GM04504 (cell line): ENCODE measurements around the gene HIRA.
A peak's percentile ranks its signal among the peaks of the same experiment; 100 is the strongest.
"Not testable (repeated sequence)": the region's sequence is repeated elsewhere in the genome, so short reads cannot be mapped to it uniquely, and the experiment has no call there.

Source experiments
- DNase-seq: peaks from one replicate; pipeline ENCODE4 v3.0.0-alpha.2; 2012; ENCODE audit warnings: low read depth

HIRA gene

GRCh38 chr22:19440411-19441195, 9.1 kb upstream of the HIRA start:
- DNase-seq = no peak

GRCh38 chr22:19438298-19438697, 6.8 kb upstream of the HIRA start:
- DNase-seq = no peak

- not testable (repeated sequence) for DNase-seq
Measured at GRCh38 chr22:19436444-19437161, 5.1 kb upstream of the HIRA start.

GRCh38 chr22:19434829-19435580, 3.5 kb upstream of the HIRA start:
- DNase-seq = no peak

GRCh38 chr22:19434401-19434800, 2.9 kb upstream of the HIRA start:
- DNase-seq = no peak

DNA sequence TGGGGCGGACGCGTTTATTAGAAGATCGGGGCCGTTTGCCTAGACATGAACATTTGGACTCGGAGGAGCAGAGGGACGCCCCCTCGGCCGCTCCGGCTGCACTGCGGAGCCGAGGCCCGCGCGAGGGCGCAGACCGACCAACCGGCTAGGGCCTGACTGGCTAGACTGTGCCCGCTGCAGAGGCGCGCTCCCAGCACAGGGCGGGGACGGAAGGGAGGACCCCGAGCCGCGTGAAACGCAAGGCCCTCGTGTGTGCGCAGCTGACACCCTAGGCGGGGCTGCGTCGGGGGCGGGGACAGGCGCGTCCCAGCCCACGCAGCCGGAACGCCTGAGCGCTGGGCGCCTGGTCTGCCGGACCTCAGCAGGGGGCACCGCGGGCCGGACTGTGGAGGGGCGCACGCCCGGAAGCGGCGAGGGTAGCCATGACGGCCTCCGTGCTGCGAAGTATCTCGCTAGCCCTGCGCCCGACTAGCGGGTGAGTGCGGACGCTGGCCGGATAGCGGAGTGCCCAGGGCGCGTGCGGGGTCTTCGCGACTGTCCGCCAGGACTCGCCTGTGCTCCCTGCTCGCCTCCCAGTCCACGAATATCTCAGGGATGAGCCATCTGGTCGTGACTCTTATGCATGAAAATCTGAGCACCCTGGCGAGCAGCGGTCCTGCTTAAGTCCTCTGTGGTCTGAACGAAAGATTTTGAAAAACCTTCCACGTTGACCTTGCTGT, 759 bp upstream of the HIRA start, which contains the start of gene MRPL40:
Gene MRPL40 (plus strand): TSS at position 413 of the 719 bp plus-strand sequence. CDS start 10 bp downstream, at position 423.
- peak; percentile 83 for DNase-seq

- no peak for DNase-seq
Measured at GRCh38 chr22:19430890-19431541, 517 bp downstream of the HIRA start.

GRCh38 chr22:19429950-19430889, 1.3 kb downstream of the HIRA start:
- DNase-seq = no peak

DNA sequence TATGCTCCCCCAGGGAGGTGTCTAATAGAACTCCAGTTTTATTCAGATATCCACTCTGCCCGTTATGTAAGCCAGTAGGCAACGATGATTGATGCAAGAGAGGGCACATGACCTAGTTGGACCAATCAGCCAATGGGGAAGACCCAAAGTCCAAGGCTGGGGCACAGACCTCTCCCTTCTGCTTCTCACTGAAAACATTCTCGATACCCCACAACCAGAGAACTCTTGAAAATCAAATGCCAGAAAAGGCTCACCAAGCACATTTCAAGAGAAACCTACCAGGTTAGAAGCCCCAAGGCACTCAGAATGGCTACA, 7.4 kb downstream of the HIRA start:
- DNase-seq = no peak

GRCh38 chr22:19422440-19423301, 8.9 kb downstream of the HIRA start:
- no peak for DNase-seq

DNA sequence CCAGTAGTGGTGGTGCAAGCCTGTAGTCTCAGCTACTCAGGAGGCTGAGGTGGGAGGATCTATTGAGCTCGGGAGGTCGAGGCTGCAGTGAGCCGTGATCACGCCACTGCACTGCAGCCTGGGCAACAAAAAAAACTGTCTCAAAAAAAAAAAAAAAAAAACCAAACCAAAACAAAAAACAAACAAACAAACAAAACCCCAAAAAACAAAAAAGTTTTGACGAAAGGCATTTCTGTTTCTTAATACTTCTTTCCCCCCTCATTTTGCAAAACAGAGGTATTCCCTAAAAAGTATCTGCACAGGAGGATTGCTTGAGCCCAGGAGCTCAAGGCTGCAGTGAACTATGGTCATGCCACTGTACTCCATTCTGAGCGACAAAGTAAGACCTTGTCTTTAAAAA, 11.2 kb downstream of the HIRA start:
- DNase-seq = no peak

- no peak for DNase-seq
Measured at GRCh38 chr22:19419464-19420178, 11.9 kb downstream of the HIRA start.

- DNase-seq = no peak
Measured at GRCh38 chr22:19419086-19419463, 12.5 kb downstream of the HIRA start.

- DNase-seq = no peak
Measured at GRCh38 chr22:19412923-19413322, 18.6 kb downstream of the HIRA start.

DNA sequence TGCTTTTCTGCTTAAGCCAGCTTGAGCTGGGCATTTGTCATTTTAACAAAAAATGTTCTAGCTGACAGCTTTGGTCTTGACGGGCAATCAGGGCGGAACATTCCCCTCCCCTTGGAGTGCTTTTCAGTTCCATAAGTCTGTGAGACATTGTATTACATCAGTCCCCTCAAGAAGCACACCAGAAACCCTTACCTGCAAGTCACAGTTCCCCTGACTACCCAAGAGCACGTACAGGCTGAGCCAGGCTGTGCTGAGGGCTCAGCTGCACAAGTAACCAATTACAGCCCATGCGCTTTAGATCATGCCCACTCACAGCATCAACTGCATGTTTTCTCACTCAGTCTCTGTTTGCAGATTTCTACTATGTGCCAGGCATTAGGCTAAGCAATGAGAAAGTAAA, 19.1 kb downstream of the HIRA start:
- DNase-seq = no peak

GRCh38 chr22:19411690-19412045, 19.9 kb downstream of the HIRA start:
- no peak for DNase-seq

DNA sequence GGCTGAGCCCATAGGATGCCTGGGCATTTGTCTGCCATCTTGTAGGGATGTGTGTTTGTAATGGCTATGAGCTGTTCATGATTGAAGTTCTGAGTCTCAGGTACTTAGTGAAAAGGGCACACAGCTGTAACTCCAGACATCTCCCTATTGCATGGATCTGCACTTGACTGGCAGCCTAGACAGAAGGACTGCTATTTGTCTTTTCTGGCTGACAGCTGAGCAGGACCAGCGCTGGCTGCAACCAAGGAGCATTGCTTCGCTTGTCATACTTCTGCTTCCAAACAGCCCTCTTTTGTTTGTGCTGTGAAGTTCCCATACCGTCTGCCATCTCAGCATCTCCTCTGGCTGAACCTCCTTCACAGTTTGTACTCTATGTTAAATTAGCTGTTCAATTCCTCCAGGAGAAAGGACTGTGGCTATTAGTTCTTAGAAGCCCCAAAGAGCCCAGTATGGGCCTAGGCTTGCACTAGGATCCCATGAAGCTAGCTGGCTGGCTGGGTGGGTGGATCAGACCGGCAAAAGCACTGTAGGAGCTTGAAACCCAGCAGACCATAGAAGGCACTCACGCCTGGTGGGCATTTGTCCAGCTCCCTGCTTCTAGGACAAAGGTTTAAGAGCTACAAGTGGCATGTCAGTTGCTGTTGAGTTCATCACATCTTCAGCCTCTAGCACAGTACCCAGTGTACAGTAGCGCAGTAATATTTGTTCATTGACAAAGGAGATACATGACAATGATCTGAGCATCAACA, 20.4 kb downstream of the HIRA start:
- DNase-seq = no peak
